AG09309 (cell line): ENCODE data around the gene GGT6.

Source experiments
- DNase-seq: peaks from one replicate; pipeline ENCODE4 v3.0.0-alpha.2; 2010; ENCODE audit warnings: low read depth
- H3K4me3 ChIP-seq: 2 replicates; pipeline ENCODE4 v1.5.1; 2011; ENCODE audit warnings: mild to moderate bottlenecking, low read depth, low read length, moderate library complexity; ENCODE audit not compliant: control insufficient read depth
- CTCF ChIP-seq: IDR thresholded peaks from 2 replicates; pipeline ENCODE4 v1.5.1; 2011; ENCODE audit warnings: mild to moderate bottlenecking, low read depth, low read length, inconsistent platforms; ENCODE audit not compliant: insufficient read depth, control insufficient read depth; ENCODE audit errors: missing control alignments

The GGT6 gene

GRCh38 chr17:4511199-4511932, 49.0 kb downstream of the GGT6 start:
- no peak for DNase-seq
- TF ChIP-seq CTCF = no peak
- H3K4me3 ChIP-seq = no peak overlapping the region

GRCh38 chr17:4510618-4510941, 49.8 kb downstream of the GGT6 start:
- TF ChIP-seq CTCF = no peak
- H3K4me3 ChIP-seq = no peak overlapping the region
- DNase-seq = no peak

- no peak overlapping the region for H3K4me3 ChIP-seq
- DNase-seq = no peak
- TF ChIP-seq CTCF = no peak
These were observed 50.3 kb downstream of the GGT6 start for GRCh38 chr17:4509923-4510617.

GRCh38 chr17:4509401-4509800, 51.0 kb downstream of the GGT6 start:
- DNase-seq = no peak
- no peak overlapping the region for H3K4me3 ChIP-seq
- TF ChIP-seq CTCF = no peak

GRCh38 chr17:4508207-4508606, 52.2 kb downstream of the GGT6 start:
- TF ChIP-seq CTCF = no peak
- H3K4me3 ChIP-seq = no peak overlapping the region
- no peak for DNase-seq

GRCh38 chr17:4507361-4508111, 52.8 kb downstream of the GGT6 start:
- no peak for DNase-seq
- TF ChIP-seq CTCF = no peak
- no peak overlapping the region for H3K4me3 ChIP-seq
